22Rv1 (cell line): ENCODE measurements around the gene SNAPC3.

ENCODE experiments used
- CTCF ChIP-seq: fragments of 450-650 bp; IDR thresholded peaks from 2 replicates; pipeline ENCODE4 v1.5.1; 2017; ENCODE audit warnings: mild to moderate bottlenecking
- ZFX ChIP-seq: fragments of 450-650 bp; IDR thresholded peaks from 2 replicates; pipeline ENCODE4 v1.6.1; 2017; ENCODE audit warnings: antibody characterized with exemption, borderline replicate concordance

GRCh38 chr9:15381491-15381890 is 41.2 kb upstream of the SNAPC3 start:
- TF ChIP-seq CTCF (no peak), ZFX (no peak)
